ENCODE measurements around the gene ARHGAP15. TPM values are rescaled to one million over a fixed set of nuclear protein-coding genes. Genes with fewer than 3 reads are reported as not detected.

The ARHGAP15 gene
- total RNA-seq, 1 experiment from 2014 or later, result 0.42 TPM

- TF ChIP-seq, protein P1, sequence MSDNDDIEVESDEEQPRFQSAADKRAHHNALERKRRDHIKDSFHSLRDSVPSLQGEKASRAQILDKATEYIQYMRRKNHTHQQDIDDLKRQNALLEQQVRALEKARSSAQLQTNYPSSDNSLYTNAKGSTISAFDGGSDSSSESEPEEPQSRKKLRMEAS (IDR thresholded peaks at IDR 0.05), result no peak
- H3K9me2 ChIP-seq (ENCODE audit: insufficient read depth), result no peaks in the 10 kb centered on the region
- intact Hi-C loops (cut with micrococcal nuclease), result no loop called here
- no peaks in the 10 kb centered on the region for H4K20me1 ChIP-seq (ENCODE audit: insufficient read depth)
- no TSS peak for BruUV-seq (replicated peaks)
- ATAC-seq, result no peak
- H3K79me2 ChIP-seq (ENCODE audit: insufficient read depth, low read length), result no peaks in the 10 kb centered on the region
- no peaks in the 10 kb centered on the region for H3K4me1 ChIP-seq (ENCODE audit: control insufficient read depth in 1 of 2, insufficient read depth in 2 of 2, low read length in 2 of 2)
- H3K36me3 ChIP-seq (ENCODE audit: control insufficient read depth in 1 of 2, insufficient read depth in 2 of 2, low read length in 2 of 2), result no peaks in the 10 kb centered on the region
- H3K27me3 ChIP-seq (ENCODE audit: insufficient read depth, low read length), result no peaks in the 10 kb centered on the region
- H3K4me3 ChIP-seq (replicated peaks in 1 of 2; ENCODE audit: low read depth in 1 of 2, low read length in 2 of 2), result no peak overlapping the region
- no peak overlapping the region for H3K27ac ChIP-seq (ENCODE audit: low read depth, low read length)
- ChIA-PET RAD21 (ENCODE audit: low non-redundant PET in 1 of 2, low total read pairs in 2 of 2, uncharacterized antibody in 2 of 2, unreplicated experiment in 2 of 2) (no interaction called here), POLR2A (no interaction called here), CTCF (no interaction called here)
- no peak overlapping the region for H2AFZ ChIP-seq (ENCODE audit: low read depth, low read length, poor library complexity, severe bottlenecking)
- no peak overlapping the region for H3K9ac ChIP-seq (ENCODE audit: low read length)
- H3K9me3 ChIP-seq (ENCODE audit: control insufficient read depth in 1 of 2, insufficient read depth in 1 of 2, low read depth in 1 of 2, low read length in 2 of 2), result no peaks in the 10 kb centered on the region
- DNase-seq (ENCODE audit: low read depth, low spot score), result no peak
- H3K4me2 ChIP-seq (ENCODE audit: low read length), result no peak overlapping the region
Measured at GRCh38 chr2:143710879-143711278, 581.7 kb downstream of the ARHGAP15 start.

- intact Hi-C loops (cut with micrococcal nuclease), result no loop called here
- no TSS peak for BruUV-seq (replicated peaks)
- ChIA-PET POLR2A (no interaction called here), CTCF (no interaction called here), RAD21 (ENCODE audit: low non-redundant PET in 1 of 2, low total read pairs in 2 of 2, uncharacterized antibody in 2 of 2, unreplicated experiment in 2 of 2) (no interaction called here)
- H3K4me2 ChIP-seq (ENCODE audit: low read length), result no peak overlapping the region
- no peaks in the 10 kb centered on the region for H3K79me2 ChIP-seq (ENCODE audit: insufficient read depth, low read length)
- no peak overlapping the region for H2AFZ ChIP-seq (ENCODE audit: low read depth, low read length, poor library complexity, severe bottlenecking)
- ATAC-seq, result no peak
- TF ChIP-seq, protein P2, sequence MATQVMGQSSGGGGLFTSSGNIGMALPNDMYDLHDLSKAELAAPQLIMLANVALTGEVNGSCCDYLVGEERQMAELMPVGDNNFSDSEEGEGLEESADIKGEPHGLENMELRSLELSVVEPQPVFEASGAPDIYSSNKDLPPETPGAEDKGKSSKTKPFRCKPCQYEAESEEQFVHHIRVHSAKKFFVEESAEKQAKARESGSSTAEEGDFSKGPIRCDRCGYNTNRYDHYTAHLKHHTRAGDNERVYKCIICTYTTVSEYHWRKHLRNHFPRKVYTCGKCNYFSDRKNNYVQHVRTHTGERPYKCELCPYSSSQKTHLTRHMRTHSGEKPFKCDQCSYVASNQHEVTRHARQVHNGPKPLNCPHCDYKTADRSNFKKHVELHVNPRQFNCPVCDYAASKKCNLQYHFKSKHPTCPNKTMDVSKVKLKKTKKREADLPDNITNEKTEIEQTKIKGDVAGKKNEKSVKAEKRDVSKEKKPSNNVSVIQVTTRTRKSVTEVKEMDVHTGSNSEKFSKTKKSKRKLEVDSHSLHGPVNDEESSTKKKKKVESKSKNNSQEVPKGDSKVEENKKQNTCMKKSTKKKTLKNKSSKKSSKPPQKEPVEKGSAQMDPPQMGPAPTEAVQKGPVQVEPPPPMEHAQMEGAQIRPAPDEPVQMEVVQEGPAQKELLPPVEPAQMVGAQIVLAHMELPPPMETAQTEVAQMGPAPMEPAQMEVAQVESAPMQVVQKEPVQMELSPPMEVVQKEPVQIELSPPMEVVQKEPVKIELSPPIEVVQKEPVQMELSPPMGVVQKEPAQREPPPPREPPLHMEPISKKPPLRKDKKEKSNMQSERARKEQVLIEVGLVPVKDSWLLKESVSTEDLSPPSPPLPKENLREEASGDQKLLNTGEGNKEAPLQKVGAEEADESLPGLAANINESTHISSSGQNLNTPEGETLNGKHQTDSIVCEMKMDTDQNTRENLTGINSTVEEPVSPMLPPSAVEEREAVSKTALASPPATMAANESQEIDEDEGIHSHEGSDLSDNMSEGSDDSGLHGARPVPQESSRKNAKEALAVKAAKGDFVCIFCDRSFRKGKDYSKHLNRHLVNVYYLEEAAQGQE (IDR thresholded peaks at IDR 0.05; ENCODE audit: low read depth), result no peak
- TF ChIP-seq SP1 (IDR thresholded peaks at IDR 0.05; ENCODE audit: low read depth), result no peak
- no peak for TF ChIP-seq POLR2AphosphoS5 (IDR thresholded peaks at IDR 0.05; ENCODE audit: low read depth, low read length)
- TF ChIP-seq TCF7L2 (IDR thresholded peaks at IDR 0.05; ENCODE audit: borderline replicate concordance, extremely low read depth, insufficient read depth, insufficient read length), result no peak
- TF ChIP-seq POLR2A (IDR thresholded peaks at IDR 0.05; ENCODE audit: borderline replicate concordance, extremely low read depth, insufficient read depth, insufficient read length), result no peak
- no peak for TF ChIP-seq JUND (IDR thresholded peaks at IDR 0.05)
- TF ChIP-seq YY1 (IDR thresholded peaks at IDR 0.05; ENCODE audit: extremely low read depth, insufficient replicate concordance, low read depth, low read length), result no peak
- no peak for TF ChIP-seq FOSL1 (IDR thresholded peaks at IDR 0.05; ENCODE audit: low read depth)
- DNase-seq (ENCODE audit: low read depth, low spot score), result no peak
- H3K4me3 ChIP-seq (replicated peaks in 1 of 2; ENCODE audit: low read depth in 1 of 2, low read length in 2 of 2), result no peak overlapping the region
- H3K9me3 ChIP-seq (ENCODE audit: control insufficient read depth in 1 of 2, insufficient read depth in 1 of 2, low read depth in 1 of 2, low read length in 2 of 2), result no peaks in the 10 kb centered on the region
- H4K20me1 ChIP-seq (ENCODE audit: insufficient read depth), result no peaks in the 10 kb centered on the region
- no peaks in the 10 kb centered on the region for H3K36me3 ChIP-seq (ENCODE audit: control insufficient read depth in 1 of 2, insufficient read depth in 2 of 2, low read length in 2 of 2)
- H3K27ac ChIP-seq (ENCODE audit: low read depth, low read length), result no peak overlapping the region
- no peaks in the 10 kb centered on the region for H3K9me2 ChIP-seq (ENCODE audit: insufficient read depth)
- H3K27me3 ChIP-seq (ENCODE audit: insufficient read depth, low read length), result no peaks in the 10 kb centered on the region
- H3K4me1 ChIP-seq (ENCODE audit: control insufficient read depth in 1 of 2, insufficient read depth in 2 of 2, low read length in 2 of 2), result no peaks in the 10 kb centered on the region
- no peak overlapping the region for H3K9ac ChIP-seq (ENCODE audit: low read length)
Measured at GRCh38 chr2:143716522-143716921, 587.3 kb downstream of the ARHGAP15 start.
